ENCODE results near the gene BCL6. TPM values are rescaled to one million over a fixed set of nuclear protein-coding genes. Genes with fewer than 3 reads are reported as not detected.

BCL6 gene
- 86.6 and 95.7 TPM in 2 replicates for total RNA-seq
- 22.3 TPM for polyA plus RNA-seq (2012)

DNA sequence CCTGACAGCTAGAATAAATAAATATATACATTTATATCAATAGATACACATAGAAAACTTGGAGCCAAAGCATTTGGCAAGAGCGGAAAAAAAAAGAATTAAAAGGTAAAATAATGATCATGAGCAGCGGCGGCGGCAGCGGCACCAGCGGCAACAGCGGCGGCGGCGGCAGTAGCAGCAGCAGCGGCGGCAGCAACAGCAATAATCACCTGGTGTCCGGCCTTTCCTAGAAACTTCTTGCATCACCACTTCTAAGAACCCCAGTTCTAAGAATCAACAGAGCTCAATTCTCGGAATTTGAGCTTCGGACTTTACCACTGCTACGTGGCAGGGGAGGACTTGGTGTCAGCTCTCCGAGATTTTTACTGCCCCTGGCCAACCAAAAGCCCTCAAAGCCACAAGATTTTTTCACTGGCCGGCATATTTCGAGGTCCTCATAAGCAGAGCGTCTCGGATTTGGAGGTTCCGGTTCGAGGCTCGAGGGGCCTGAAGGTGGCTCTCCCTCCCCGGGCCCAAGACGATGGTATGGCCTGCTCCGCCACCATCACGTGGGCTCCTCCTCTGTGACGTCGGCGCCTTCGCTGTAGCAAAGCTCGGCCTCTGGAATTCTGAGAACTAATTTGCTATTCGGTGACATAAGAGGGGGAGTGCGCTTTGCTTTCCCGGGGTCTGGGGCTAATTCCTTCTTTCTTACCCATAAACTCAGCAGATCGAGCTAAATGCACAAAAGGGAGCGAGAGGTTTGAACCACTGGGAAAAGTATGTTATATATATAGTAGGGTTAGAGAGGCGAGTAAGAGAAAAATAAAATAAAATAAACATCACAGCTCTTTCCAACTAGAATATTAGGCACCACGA, at the start of gene BCL6:
Gene BCL6, minus strand, starts transcription at position 268 of the 858 bp plus-strand sequence. CDS start 11,775 bp downstream, outside the sequence.
- peak; percentile 99 for DNase-seq (ENCODE audit: low read depth)

DNA sequence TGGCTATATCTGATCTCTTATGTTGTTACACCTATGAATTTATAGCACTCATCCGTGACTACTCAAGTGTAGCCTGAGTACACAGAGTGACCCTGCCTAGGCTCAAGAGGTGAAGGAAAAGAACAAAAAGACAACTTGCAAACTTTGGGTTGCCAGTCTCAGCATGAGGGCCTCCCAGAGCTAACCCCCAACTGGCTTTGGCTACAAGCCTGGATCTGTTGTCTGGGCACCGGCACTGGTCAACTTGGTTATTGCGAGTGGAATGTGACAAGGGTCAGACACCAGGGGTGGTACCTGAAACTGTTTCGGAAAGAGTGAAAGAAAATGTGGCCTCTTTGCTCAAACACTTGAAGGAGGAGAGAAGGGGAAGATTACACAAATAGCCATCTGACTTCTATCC, 49.5 kb upstream of the BCL6 start:
- DNase-seq (ENCODE audit: low read depth): no peak

DNA sequence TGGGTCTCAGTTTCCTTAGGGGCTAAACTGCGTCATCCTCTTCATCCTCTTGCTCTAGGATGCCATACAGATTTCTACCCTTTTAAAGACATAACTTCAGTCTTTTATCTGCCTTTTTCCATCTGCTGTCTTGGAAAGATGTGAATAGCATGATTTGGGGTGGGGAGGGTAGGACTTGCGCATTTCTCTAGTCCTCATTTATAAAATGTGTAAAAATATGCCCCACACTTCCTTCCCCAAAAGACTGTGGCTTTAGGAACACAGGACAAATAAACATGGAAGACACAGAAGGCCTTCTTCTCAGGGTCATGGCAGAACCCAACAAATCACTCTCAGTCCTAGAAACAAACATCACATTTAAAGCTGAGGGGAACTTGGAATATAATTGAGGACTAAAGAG, 48.4 kb upstream of the BCL6 start:
- no peak for DNase-seq (ENCODE audit: low read depth)

DNA sequence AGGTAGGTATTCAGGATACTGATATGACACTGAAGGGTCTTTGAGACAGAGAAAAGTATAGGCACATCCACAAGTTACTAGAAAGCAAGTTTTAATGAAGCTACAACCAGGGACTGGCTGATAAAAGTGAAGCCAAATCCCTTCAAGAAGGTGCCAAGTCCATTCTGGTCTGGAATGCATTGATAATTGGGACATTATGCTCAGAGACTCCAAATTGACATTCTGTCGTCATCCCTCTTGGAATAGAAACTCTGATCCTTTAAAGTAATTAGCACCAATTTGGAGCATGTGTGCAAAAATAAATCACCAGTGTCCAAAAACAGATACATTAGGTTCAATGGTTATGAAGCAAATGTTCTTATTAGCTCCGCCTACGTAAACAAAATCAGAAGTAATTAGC, 47.3 kb upstream of the BCL6 start:
- no peak for DNase-seq (ENCODE audit: low read depth)

DNA sequence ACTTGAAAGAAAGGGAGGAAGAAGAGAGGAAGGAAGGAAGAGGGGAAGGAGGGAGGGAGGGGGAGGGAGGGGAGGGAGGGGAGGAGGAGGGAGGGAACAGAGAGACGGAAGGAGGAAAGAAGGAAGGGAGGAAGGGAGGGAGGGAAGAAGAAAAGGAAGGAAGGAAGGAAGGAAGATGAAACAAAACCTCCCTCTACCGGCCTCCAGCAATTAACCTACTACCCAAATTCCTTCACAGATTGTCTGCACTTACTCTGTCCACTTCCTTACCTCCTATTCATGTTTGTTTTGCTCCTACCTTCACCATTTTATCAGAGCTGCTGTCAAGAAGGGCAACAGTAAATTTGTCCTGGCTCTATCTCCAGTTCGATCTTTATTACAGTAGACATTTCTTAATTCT, 44.6 kb upstream of the BCL6 start:
- DNase-seq (ENCODE audit: low read depth): no peak

DNA sequence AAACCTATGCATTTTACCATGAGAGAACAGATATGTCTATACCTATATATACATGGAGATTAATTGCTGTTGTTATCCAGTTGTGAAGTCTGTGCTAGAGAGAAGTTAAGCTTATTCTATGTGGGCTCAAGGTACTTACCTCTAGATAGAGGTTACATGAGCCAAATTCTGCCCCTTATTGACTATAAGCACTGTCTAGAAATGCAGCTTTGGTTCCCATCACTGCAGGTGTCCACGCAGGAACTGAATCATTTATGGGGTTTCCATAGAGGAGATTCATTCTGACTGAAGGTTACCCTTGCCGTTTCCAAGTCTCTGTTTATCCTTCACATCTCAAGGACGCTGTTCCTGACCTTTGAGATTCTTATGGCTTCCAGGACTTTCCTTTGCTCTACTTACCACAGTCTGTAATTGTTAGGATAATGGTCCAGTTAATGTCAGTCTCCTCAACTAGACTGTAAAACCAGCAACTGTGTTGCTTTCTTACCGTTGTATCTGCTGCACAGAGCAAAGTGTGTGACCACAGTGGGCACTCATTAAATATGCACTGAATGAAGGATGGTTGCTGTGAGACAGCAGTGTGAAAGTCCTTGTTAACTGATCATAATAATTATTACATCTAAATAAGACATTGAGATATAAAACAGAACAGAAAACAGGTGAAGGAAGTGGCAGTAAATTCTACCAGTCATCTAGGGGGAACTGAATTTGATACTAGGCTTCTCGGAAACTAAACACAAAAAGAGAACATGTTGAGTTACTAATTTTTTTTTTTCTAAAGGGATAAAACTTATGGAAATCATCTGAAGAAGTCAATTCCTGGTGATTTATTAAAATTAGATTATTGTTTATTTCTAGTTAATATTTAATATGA, 44.0 kb upstream of the BCL6 start:
- DNase-seq (ENCODE audit: low read depth): no peak

DNA sequence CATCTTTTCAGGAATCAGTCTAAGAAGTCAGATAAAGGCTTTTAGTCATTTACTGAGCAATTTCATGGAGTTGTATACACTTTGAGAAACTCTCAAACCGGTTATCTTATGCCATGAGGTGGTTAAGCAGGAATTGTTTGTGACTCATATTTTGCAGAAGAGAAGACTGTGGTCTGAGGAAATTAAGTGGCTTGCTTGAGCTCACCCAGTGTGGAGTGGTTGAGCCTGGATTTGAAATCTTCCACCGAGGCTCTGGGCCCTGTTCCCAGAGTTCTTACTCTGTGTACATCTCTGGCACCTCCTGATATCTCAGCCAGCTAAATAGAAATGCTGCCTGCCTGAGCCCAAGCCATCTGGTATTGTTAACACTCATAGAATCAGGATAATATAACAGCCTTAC, 37.8 kb upstream of the BCL6 start:
- DNase-seq (ENCODE audit: low read depth): peak; percentile 78

DNA sequence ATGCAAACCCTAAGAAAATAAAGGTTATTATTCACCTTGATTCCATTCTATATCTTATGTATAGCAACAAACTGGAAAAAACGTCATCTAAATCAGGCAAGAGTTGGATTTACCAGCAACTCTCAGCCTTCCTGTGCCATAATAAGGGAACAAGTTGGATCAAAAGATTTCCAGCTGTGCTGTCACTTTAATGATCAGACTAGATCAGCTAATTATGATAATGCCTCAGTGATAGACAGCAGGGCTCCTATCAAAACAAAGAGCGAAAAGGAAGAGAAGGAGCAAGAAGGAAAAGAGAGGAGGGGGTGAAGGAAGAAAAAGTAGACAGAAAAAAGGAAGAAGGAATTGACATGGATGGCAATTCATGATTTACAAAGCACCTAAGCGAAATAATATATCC, 36.7 kb upstream of the BCL6 start:
- no peak for DNase-seq (ENCODE audit: low read depth)

DNA sequence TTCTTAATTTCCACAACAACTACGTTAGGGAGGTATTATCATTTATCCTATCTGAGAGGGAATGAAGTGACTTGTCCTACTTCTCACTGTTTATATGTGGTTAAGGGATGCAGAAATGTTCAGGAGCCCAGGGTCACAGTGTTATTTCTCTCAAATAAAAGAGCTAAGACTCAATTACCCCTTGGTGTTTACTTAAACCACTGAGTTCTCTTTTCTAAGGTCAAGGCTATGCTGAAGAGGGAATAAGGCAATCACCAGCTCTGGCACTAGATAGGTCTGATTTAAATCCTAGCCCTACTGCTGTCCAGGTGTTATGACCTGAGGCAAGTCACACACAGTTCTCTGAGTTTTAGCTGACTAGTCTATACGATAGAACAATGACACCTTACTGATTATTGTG, 35.7 kb upstream of the BCL6 start:
- DNase-seq (ENCODE audit: low read depth): no peak

DNA sequence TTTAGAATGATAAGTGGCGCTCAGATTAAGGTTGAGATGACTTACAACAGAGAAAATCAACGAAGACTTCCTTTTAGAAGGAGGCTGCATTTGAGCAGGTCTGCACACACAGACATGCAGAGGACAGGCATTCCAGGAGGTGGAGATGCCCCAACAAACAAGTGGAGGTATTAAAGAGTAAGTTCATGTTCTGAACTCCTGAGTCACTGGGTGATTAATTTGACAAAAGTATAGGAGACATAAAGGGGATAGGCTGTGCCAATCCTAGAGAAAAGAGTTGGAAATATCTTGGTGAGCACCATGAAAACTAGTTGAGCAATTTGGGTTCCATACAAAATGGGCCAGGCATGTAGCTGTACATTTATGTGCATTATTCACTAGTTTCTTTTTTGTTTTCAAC, 33.5 kb upstream of the BCL6 start:
- no peak for DNase-seq (ENCODE audit: low read depth)

DNA sequence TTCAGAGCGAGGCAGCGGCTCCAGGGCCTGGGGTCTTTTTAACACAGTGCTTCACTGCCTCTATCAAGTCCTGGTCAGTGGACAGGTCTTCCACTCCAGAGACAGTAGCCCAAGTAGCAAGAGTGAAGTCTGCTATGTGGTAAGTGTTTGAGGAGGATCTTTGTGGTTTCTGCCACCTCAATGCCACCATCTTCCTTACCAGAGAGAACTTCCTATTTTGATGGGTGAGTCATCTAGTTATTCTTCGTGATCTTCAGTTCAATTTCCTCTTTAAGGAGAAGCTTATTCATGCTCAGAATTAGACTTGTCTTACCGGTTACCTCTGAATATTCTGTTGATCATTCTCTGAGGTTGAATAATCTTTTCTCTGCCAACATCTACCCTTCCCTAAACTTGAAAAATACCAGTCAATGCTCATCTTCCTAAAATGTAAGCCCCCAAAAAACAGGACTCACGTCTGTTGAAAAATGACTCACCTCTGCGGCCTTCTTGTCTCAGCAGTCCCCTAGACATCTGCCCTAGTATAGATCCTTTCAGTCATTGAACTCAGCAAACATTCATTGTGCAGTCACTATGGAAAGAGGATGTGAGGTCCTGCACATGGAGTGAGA, 32.2 kb upstream of the BCL6 start:
- DNase-seq (ENCODE audit: low read depth): peak; percentile 43

DNA sequence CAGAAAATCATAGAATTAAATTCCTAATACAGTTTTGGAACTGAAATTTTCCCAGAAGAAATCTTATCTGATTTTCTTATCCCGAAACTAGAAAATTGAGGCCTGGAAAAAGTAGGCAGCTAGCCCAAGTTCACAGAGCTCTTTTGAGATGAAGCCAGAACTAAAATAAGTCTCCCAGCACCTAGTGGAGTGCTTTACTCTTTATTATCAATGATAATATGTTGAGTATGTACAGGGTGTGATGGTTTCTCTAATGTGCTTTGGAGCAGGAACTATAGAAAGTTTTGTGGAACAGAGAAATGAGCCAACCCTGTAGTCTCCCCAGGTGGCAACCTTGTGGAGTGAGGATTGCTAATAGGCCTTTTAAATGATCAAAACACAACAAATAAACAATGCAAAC, 30.3 kb upstream of the BCL6 start:
- no peak for DNase-seq (ENCODE audit: low read depth)

DNA sequence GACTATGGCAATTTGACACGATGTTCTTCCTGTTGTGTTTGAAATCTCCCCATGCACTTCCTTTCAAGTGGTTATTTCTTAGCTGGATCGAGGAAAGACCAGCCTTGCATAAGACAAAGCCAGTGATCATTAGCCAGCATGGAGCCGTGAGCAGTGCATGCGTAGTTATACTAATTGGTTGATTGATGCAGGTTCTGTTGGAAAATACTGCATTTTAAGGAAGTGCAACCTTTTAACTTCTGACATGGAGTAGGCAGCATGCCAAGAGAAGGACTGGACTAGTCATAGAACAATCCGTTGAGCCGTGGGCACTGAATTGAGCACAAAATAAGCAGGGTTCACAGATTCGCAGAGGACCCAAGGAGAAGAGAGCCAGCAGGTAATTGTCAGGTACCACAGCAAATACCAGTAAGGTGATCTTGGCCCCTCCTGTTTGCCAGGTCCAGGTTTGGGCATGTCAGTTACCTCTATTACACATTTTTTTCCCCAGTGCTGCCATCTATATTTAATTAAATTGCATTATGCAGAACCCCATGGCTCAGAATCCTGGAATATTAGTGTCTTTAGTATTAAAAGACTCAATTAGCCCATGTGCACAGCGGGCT, 29.0 kb upstream of the BCL6 start:
- no peak for DNase-seq (ENCODE audit: low read depth)

DNA sequence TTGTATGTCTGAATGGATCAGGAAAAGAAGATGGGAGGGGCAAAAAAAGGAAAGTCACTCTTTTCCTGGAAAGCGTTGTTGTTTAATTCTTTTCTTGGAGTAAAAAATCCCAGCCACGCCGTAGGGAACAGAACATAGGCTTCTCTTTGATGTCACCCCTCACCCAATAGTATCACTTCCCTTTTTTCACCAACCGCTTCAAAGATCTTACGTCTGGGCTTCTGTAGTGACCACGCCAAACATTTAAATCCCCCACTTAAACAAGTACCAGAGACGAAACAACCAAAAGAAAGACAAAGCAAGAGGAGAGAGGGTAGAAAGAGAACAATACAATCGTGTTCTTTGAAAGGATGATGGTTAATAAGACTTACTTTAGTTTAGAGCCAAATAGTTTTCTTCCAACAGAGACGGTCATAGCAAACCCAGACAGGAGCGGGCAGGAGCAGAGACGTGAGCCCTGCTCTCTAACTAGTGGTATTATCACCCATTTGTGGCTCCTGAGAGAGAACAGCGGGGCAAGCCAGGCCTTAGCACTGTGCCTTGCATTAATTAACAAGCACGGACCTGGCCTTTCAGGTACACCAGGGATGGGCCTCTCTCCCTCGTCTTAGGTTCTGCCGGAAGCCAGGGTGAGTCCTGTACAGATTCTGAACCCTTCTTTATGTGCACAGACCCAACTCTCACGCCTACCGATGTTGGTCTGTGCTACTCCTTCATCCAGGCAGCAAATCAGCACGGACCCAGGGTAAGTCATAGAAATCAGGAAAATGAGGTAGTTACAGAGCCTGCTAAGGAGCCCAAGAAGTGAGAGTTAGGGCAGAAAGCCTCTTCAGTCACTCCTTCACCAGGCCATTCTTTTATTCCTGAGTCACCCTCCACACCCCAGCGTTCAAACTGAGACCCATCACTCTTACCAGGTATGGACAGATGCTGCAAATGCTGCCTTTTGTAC, 28.2 kb upstream of the BCL6 start:
- DNase-seq (ENCODE audit: low read depth): no peak

DNA sequence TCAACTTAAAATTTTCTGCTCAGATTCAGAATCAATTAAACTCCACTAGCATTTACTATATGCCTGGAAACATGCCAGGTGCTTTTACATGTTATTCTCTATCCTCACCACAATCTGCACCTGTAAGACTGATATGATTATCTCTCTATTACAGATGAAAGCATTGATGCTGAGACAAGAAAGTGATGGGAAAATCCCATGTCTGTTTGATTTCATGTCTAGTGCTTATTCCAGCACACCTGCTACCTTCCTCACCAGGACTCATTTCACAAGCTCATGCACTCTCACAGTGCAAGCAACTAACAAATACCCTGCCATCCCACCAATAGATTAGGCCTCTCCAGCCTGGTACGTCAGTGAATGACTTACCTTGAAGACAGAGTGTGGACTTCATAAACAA, 25.0 kb upstream of the BCL6 start:
- no peak for DNase-seq (ENCODE audit: low read depth)

DNA sequence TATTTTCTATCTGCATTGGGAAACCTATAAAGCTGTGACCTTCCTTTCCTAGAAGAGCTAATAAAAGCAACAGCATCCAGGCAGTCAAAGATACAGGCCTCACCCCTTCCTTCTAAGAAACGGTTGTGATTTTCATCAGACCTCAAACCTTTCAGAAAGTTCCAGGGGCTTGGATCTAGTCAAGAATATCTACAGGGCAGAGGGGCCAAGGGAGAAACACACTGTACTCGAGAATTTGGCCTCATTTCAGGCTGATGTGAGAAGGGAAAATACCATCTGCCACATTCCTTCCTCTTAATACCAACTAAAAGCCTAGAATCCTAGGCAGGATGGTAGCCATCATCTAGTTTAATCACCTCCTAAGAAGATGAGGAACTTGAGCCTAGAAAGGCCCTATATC, 24.5 kb upstream of the BCL6 start:
- no peak for DNase-seq (ENCODE audit: low read depth)

DNA sequence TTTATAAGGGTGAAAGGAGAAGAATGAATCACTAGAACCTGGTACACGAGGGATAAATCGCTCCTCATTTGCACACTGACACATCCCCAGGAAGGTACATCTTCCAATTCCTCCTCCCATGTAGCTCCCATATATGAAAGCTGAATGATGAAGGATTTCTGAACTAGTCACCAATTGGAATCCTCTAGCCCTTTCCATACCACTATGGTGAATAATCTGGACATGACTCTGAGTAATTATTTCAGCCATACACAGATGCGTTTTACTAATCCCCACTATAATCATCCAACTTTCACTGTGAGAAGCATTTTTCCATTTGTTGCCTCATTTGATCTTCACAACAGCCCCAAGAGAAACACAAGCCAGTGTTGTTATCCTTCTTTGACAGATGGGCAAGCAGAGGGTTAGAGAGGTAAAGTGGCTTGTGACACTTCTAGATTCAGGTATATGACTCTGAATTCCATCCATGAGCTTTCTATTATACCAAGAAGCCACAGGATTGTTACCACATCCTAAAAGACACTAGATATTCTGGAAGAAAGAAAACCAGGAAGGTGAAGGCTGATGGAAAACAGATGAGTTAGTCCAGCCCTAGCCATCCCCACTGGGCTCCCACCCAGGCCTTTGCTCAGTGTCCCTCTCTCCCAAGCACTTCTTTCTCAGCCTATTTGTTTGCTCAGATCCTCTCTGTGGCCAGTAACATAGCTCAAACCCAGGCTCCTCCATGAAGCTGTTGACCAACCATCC, 22.2 kb upstream of the BCL6 start:
- DNase-seq (ENCODE audit: low read depth): no peak

DNA sequence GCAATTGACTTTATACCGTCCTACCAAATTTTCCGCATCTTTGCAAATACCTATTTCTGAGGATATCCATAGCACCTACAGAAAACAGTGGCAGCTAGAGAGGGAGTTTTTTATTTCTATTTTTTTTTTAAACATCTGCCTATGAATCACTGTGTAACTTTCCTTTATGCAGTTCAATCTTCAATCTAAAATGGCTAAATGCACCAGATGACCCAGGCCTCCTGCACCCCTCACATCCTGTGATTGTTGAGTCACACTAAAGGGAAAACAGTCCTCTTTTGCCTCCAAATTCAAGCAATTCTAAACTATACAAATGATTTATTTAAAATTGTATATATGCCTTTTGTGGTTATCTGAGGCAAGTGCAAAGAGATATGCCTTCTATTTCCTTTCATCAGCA, 20.1 kb upstream of the BCL6 start:
- no peak for DNase-seq (ENCODE audit: low read depth)

DNA sequence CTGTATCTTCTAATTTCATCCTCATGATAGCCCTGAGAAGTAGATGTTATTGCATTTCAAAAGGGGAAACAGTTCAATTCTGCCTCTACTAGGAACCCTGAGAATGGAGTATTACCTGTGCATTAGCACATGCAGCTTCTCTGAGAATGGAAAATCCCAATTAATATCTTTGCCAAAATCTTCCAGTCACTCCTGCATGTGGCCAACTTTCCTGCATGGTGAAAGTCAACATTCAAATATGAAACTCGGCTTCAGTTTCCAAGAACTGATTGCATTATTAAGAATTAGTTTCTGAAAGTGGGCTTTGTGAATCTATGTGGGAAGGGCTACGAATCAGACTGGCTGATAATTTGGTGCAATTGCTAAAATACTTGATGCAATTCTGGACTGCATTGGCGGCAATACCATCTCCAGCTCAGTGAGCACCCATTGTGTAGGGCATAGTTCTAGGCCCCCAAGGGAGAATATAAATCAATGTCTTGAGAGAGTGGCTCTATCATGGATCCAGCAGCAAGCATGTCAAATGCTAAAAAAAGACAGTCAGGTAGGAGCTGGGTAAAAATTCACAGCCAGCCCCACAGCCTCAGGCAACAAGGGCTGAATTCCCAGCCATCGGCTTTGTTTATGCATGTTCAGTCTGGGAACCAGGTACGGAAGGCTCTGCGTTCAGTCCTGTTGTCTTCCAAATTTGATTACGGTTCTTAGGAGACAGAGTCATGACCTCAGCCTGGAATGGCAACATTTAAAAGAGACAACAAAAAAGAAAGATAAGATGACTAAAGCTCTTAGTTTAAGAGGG, 18.8 kb upstream of the BCL6 start:
- no peak for DNase-seq (ENCODE audit: low read depth)

All from myocyte (in vitro differentiated cells).